ENCODE data around the gene ZIC4. TPM values are rescaled to one million over a fixed set of nuclear protein-coding genes. Genes with fewer than 3 reads are reported as not detected.

Gene ZIC4
- total and polyA plus RNA-seq, 7 experiments from 2014 or later, result not detected

GRCh38 chr3:147372525-147373027 lies 33.8 kb downstream of the ZIC4 start:
- no peak overlapping the region for H3K4me3 Mint-ChIP-seq
- peaks cover 0 to 48% (median 11%) of the 10 kb centered on the region in 11 donors for H3K9me3 Mint-ChIP-seq
- peaks cover 71 to 94% (median 78%) of the 10 kb centered on the region in 5 donors for H3K27me3 Mint-ChIP-seq
- no peak overlapping the region for H3K27ac Mint-ChIP-seq
- no peak for ATAC-seq
- no peak for DNase-seq
- Histone ChIP-seq H3K4me1 (ENCODE audit: control insufficient read depth in 2 of 2, insufficient read depth in 2 of 2, low read length in 2 of 2) (no peaks in the 10 kb centered on the region), H3K27ac (ENCODE audit: low read depth, low read length) (no peak overlapping the region), H3K36me3 (ENCODE audit: control insufficient read depth in 2 of 3, insufficient read depth in 3 of 3, low read length in 3 of 3) (no peaks in the 10 kb centered on the region), H3K27me3 (ENCODE audit: control insufficient read depth in 2 of 2, insufficient read depth in 2 of 2, low read length in 2 of 2) (peaks cover 5 to 7% of the 10 kb centered on the region in 2 donors), H3K9me3 (ENCODE audit: control insufficient read depth in 2 of 3, low read length in 3 of 3) (no peaks in the 10 kb centered on the region), H3K4me3 (ENCODE audit: low read length) (no peak overlapping the region)
- peaks cover 0 to 10% (median 0%) of the 10 kb centered on the region in 5 donors for H3K36me3 Mint-ChIP-seq
- peaks cover 0 to 2% (median 0%) of the 10 kb centered on the region in 7 donors for H3K4me1 Mint-ChIP-seq
- POLR2A ChIA-PET, result no interaction called here
- CTCF ChIA-PET, result no interaction called here
- intact Hi-C loops (cut with micrococcal nuclease), result no loop called here

- Histone ChIP-seq H3K9me3 (ENCODE audit: control insufficient read depth in 2 of 3, low read length in 3 of 3) (no peaks in the 10 kb centered on the region), H3K4me1 (ENCODE audit: control insufficient read depth in 2 of 2, insufficient read depth in 2 of 2, low read length in 2 of 2) (no peaks in the 10 kb centered on the region), H3K27ac (ENCODE audit: low read depth, low read length) (no peak overlapping the region), H3K27me3 (ENCODE audit: control insufficient read depth in 2 of 2, insufficient read depth in 2 of 2, low read length in 2 of 2) (peaks cover 5 to 7% of the 10 kb centered on the region in 2 donors), H3K36me3 (ENCODE audit: control insufficient read depth in 2 of 3, insufficient read depth in 3 of 3, low read length in 3 of 3) (no peaks in the 10 kb centered on the region), H3K4me3 (ENCODE audit: low read length) (no peak overlapping the region)
- peaks cover 66 to 90% (median 71%) of the 10 kb centered on the region in 5 donors for H3K27me3 Mint-ChIP-seq
- peaks cover 0 to 2% (median 0%) of the 10 kb centered on the region in 7 donors for H3K4me1 Mint-ChIP-seq
- intact Hi-C loops (cut with micrococcal nuclease), result no loop called here
- H3K4me3 Mint-ChIP-seq, result no peak overlapping the region
- no peak overlapping the region for H3K27ac Mint-ChIP-seq
- CTCF ChIA-PET, result no interaction called here
- POLR2A ChIA-PET, result no interaction called here
- ATAC-seq (no peak), DNase-seq (no peak)
- peaks cover 0 to 47% (median 11%) of the 10 kb centered on the region in 11 donors for H3K9me3 Mint-ChIP-seq
- peaks cover 0 to 7% (median 0%) of the 10 kb centered on the region in 5 donors for H3K36me3 Mint-ChIP-seq
Observed at GRCh38 chr3:147371771-147372340, 34.5 kb downstream of the ZIC4 start.

- intact Hi-C loops (cut with micrococcal nuclease), result no loop called here
- Histone ChIP-seq H3K36me3 (ENCODE audit: control insufficient read depth in 2 of 3, insufficient read depth in 3 of 3, low read length in 3 of 3) (no peaks in the 10 kb centered on the region), H3K9me3 (ENCODE audit: control insufficient read depth in 2 of 3, low read length in 3 of 3) (no peaks in the 10 kb centered on the region), H3K4me1 (ENCODE audit: control insufficient read depth in 2 of 2, insufficient read depth in 2 of 2, low read length in 2 of 2) (no peaks in the 10 kb centered on the region), H3K27ac (ENCODE audit: low read depth, low read length) (no peak overlapping the region), H3K4me3 (ENCODE audit: low read length) (no peak overlapping the region), H3K27me3 (ENCODE audit: control insufficient read depth in 2 of 2, insufficient read depth in 2 of 2, low read length in 2 of 2) (peaks cover 5 to 7% of the 10 kb centered on the region in 2 donors)
- Mint-ChIP-seq H3K4me3 (no peak overlapping the region), H3K9me3 (peaks cover 0 to 47% (median 11%) of the 10 kb centered on the region in 11 donors), H3K36me3 (peaks cover 0 to 7% (median 0%) of the 10 kb centered on the region in 5 donors), H3K27me3 (peaks cover 62 to 89% (median 71%) of the 10 kb centered on the region in 5 donors), H3K4me1 (peaks cover 0 to 2% (median 0%) of the 10 kb centered on the region in 7 donors), H3K27ac (no peak overlapping the region)
- CTCF ChIA-PET, result no interaction called here
- DNase-seq (no peak), ATAC-seq (no peak)
- POLR2A ChIA-PET, result no interaction called here
Observed at GRCh38 chr3:147371140-147371539, 35.2 kb downstream of the ZIC4 start.

GRCh38 chr3:147370349-147370748 lies 36.0 kb downstream of the ZIC4 start:
- peaks cover 0 to 47% (median 11%) of the 10 kb centered on the region in 11 donors for H3K9me3 Mint-ChIP-seq
- DNase-seq (no peak), ATAC-seq (no peak)
- POLR2A ChIA-PET, result no interaction called here
- CTCF ChIA-PET, result no interaction called here
- H3K27ac Mint-ChIP-seq, result no peak overlapping the region
- H3K4me1 ChIP-seq (ENCODE audit: control insufficient read depth in 2 of 2, insufficient read depth in 2 of 2, low read length in 2 of 2), result no peaks in the 10 kb centered on the region
- peaks cover 5 to 7% of the 10 kb centered on the region in 2 donors for H3K27me3 ChIP-seq (ENCODE audit: control insufficient read depth in 2 of 2, insufficient read depth in 2 of 2, low read length in 2 of 2)
- no peak overlapping the region for H3K27ac ChIP-seq (ENCODE audit: low read depth, low read length)
- no peaks in the 10 kb centered on the region for H3K9me3 ChIP-seq (ENCODE audit: control insufficient read depth in 2 of 3, low read length in 3 of 3)
- peaks cover 0 to 2% (median 0%) of the 10 kb centered on the region in 7 donors for H3K4me1 Mint-ChIP-seq
- peaks cover 0 to 7% (median 0%) of the 10 kb centered on the region in 5 donors for H3K36me3 Mint-ChIP-seq
- H3K27me3 Mint-ChIP-seq, result peaks cover 62 to 87% (median 71%) of the 10 kb centered on the region in 5 donors
- no peak overlapping the region for H3K4me3 Mint-ChIP-seq
- H3K36me3 ChIP-seq (ENCODE audit: control insufficient read depth in 2 of 3, insufficient read depth in 3 of 3, low read length in 3 of 3), result no peaks in the 10 kb centered on the region
- intact Hi-C loops (cut with micrococcal nuclease), result no loop called here
- no peak overlapping the region for H3K4me3 ChIP-seq (ENCODE audit: low read length)

GRCh38 chr3:147369661-147370123 lies 36.7 kb downstream of the ZIC4 start:
- intact Hi-C loops (cut with micrococcal nuclease), result no loop called here

GRCh38 chr3:147369231-147369630 lies 37.1 kb downstream of the ZIC4 start:
- H3K36me3 ChIP-seq (ENCODE audit: control insufficient read depth in 2 of 3, insufficient read depth in 3 of 3, low read length in 3 of 3), result no peaks in the 10 kb centered on the region
- Mint-ChIP-seq H3K4me1 (peaks cover 0 to 2% (median 0%) of the 10 kb centered on the region in 7 donors), H3K27ac (no peak overlapping the region), H3K27me3 (peaks cover 63 to 85% (median 71%) of the 10 kb centered on the region in 5 donors), H3K36me3 (peaks cover 0 to 7% (median 0%) of the 10 kb centered on the region in 5 donors), H3K4me3 (no peak overlapping the region), H3K9me3 (peaks cover 0 to 51% (median 11%) of the 10 kb centered on the region in 11 donors)
- ChIA-PET CTCF (no interaction called here), POLR2A (no interaction called here)
- H3K4me1 ChIP-seq (ENCODE audit: control insufficient read depth in 2 of 2, insufficient read depth in 2 of 2, low read length in 2 of 2), result no peaks in the 10 kb centered on the region
- DNase-seq, result no peak
- H3K27ac ChIP-seq (ENCODE audit: low read depth, low read length), result no peak overlapping the region
- ATAC-seq, result no peak
- H3K4me3 ChIP-seq (ENCODE audit: low read length), result no peak overlapping the region
- peaks cover 4 to 7% of the 10 kb centered on the region in 2 donors for H3K27me3 ChIP-seq (ENCODE audit: control insufficient read depth in 2 of 2, insufficient read depth in 2 of 2, low read length in 2 of 2)
- intact Hi-C loops (cut with micrococcal nuclease), result no loop called here
- H3K9me3 ChIP-seq (ENCODE audit: control insufficient read depth in 2 of 3, low read length in 3 of 3), result no peaks in the 10 kb centered on the region

More at GRCh38 chr3:147369661-147370123, 36.7 kb downstream of the ZIC4 start:
- DNase-seq, result no peak
- Histone ChIP-seq H3K27ac (ENCODE audit: low read depth, low read length) (no peak overlapping the region), H3K27me3 (ENCODE audit: control insufficient read depth in 2 of 2, insufficient read depth in 2 of 2, low read length in 2 of 2) (peaks cover 5 to 7% of the 10 kb centered on the region in 2 donors), H3K36me3 (ENCODE audit: control insufficient read depth in 2 of 3, insufficient read depth in 3 of 3, low read length in 3 of 3) (no peaks in the 10 kb centered on the region), H3K4me3 (ENCODE audit: low read length) (no peak overlapping the region), H3K9me3 (ENCODE audit: control insufficient read depth in 2 of 3, low read length in 3 of 3) (no peaks in the 10 kb centered on the region), H3K4me1 (ENCODE audit: control insufficient read depth in 2 of 2, insufficient read depth in 2 of 2, low read length in 2 of 2) (no peaks in the 10 kb centered on the region)
- Mint-ChIP-seq H3K27ac (no peak overlapping the region), H3K4me1 (peaks cover 0 to 2% (median 0%) of the 10 kb centered on the region in 7 donors), H3K4me3 (no peak overlapping the region), H3K27me3 (peaks cover 62 to 85% (median 72%) of the 10 kb centered on the region in 5 donors), H3K36me3 (peaks cover 0 to 7% (median 0%) of the 10 kb centered on the region in 5 donors), H3K9me3 (peaks cover 0 to 51% (median 11%) of the 10 kb centered on the region in 11 donors)
- ChIA-PET CTCF (no interaction called here), POLR2A (no interaction called here)
- ATAC-seq, result no peak

Data from naive thymus-derived CD4-positive, alpha-beta T cell (primary cell).